ENCODE results near the gene SSBP4.

Gene SSBP4

DNA sequence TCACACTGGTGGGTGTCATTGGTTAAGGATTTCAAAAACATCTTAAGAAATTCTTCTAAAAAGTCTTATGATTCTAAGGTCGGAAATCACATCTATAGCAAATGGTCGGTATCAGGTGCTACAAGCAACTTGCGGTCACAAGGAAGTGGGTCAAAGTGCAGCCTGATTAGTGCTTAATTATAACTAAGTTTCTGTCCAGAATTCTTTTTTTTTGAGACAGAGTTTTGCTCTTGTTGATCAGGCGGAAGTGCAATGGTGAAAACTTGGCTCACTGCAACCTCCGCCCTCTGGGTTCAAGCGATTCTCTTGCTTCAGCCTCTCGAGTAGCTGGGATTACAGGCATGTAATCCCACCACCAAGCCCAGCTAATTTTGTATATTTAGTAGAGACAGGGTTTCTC is 34.4 kb upstream of the SSBP4 start:
- no peak for DNase-seq (ENCODE audit: low read depth in 2 of 2)
- TF ChIP-seq CTCF (IDR thresholded peaks at IDR 0.05; ENCODE audit: low read depth, low read length) = no peak
- H3K4me3 ChIP-seq (replicated peaks in 1 of 2; ENCODE audit: low read depth in 2 of 2, low read length in 2 of 2) = no peak overlapping the region

GRCh38 chr19:18385359-18385674 is 33.9 kb upstream of the SSBP4 start:
- no peak overlapping the region for H3K4me3 ChIP-seq (replicated peaks in 1 of 2; ENCODE audit: low read depth in 2 of 2, low read length in 2 of 2)
- TF ChIP-seq CTCF (IDR thresholded peaks at IDR 0.05; ENCODE audit: low read depth, low read length) = no peak
- DNase-seq (ENCODE audit: low read depth in 2 of 2) = no peak

- DNase-seq (ENCODE audit: low read depth in 2 of 2) = peak; percentile 89 to 92
- TF ChIP-seq CTCF (IDR thresholded peaks at IDR 0.05; ENCODE audit: low read depth, low read length) = peak; percentile 76
- peak within 1 kb of the TSS; percentile 55 to 73 for H3K4me3 ChIP-seq (replicated peaks in 1 of 2; ENCODE audit: low read depth in 2 of 2, low read length in 2 of 2)
Observed at GRCh38 chr19:18385675-18386542, 33.3 kb upstream of the SSBP4 start, which contains the start of gene GDF15. Gene GDF15, plus strand, starts transcription at chr19:18386158. Its CDS starts 32 bp downstream, at chr19:18386190.

- peak overlapping the region; percentile 55 to 73 for H3K4me3 ChIP-seq (replicated peaks in 1 of 2; ENCODE audit: low read depth in 2 of 2, low read length in 2 of 2)
- TF ChIP-seq CTCF (IDR thresholded peaks at IDR 0.05; ENCODE audit: low read depth, low read length) = no peak
- peak in 1 of 2 donors; percentile 53 for DNase-seq (ENCODE audit: low read depth in 2 of 2)
Observed at GRCh38 chr19:18386543-18387271, 32.5 kb upstream of the SSBP4 start.

- DNase-seq (ENCODE audit: low read depth in 2 of 2) = peak; percentile 59 to 61
- peak overlapping the region; percentile 55 to 73 for H3K4me3 ChIP-seq (replicated peaks in 1 of 2; ENCODE audit: low read depth in 2 of 2, low read length in 2 of 2)
- peak; percentile 65 for TF ChIP-seq CTCF (IDR thresholded peaks at IDR 0.05; ENCODE audit: low read depth, low read length)
Observed at GRCh38 chr19:18388100-18388959, 30.9 kb upstream of the SSBP4 start.

- no peak for TF ChIP-seq CTCF (IDR thresholded peaks at IDR 0.05; ENCODE audit: low read depth, low read length)
- no peak for DNase-seq (ENCODE audit: low read depth in 2 of 2)
- H3K4me3 ChIP-seq (replicated peaks in 1 of 2; ENCODE audit: low read depth in 2 of 2, low read length in 2 of 2) = peak overlapping the region; percentile 36 to 73
Observed at GRCh38 chr19:18388960-18389725, 30.1 kb upstream of the SSBP4 start.
